ENCODE data around the gene LETMD1.

LETMD1 gene

GRCh38 chr12:51080136-51080535, 32.0 kb downstream of the LETMD1 start:
- no peak for DNase-seq (ENCODE audit: extremely low read depth, insufficient read length)
- Histone ChIP-seq H3K27me3 (replicated peaks; ENCODE audit: control insufficient read depth, insufficient read depth, low read length) (no peaks in the 10 kb centered on the region), H3K36me3 (ENCODE audit: control insufficient read depth, insufficient read depth, low read length) (no peaks in the 10 kb centered on the region), H3K4me3 (replicated peaks; ENCODE audit: low read depth, low read length) (no peak overlapping the region)
- TF ChIP-seq CTCF (IDR thresholded peaks at IDR 0.05; ENCODE audit: insufficient read depth, low read length, poor library complexity, severe bottlenecking), result no peak

GRCh38 chr12:51081421-51081820, 33.3 kb downstream of the LETMD1 start:
- TF ChIP-seq CTCF (IDR thresholded peaks at IDR 0.05; ENCODE audit: insufficient read depth, low read length, poor library complexity, severe bottlenecking), result no peak
- no peak overlapping the region for H3K4me3 ChIP-seq (replicated peaks; ENCODE audit: low read depth, low read length)
- DNase-seq (ENCODE audit: extremely low read depth, insufficient read length), result no peak
- H3K36me3 ChIP-seq (ENCODE audit: control insufficient read depth, insufficient read depth, low read length), result no peaks in the 10 kb centered on the region
- H3K27me3 ChIP-seq (replicated peaks; ENCODE audit: control insufficient read depth, insufficient read depth, low read length), result no peaks in the 10 kb centered on the region

GRCh38 chr12:51082561-51083125, 34.5 kb downstream of the LETMD1 start:
- no peak for DNase-seq (ENCODE audit: extremely low read depth, insufficient read length)
- no peak for TF ChIP-seq CTCF (IDR thresholded peaks at IDR 0.05; ENCODE audit: insufficient read depth, low read length, poor library complexity, severe bottlenecking)
- Histone ChIP-seq H3K4me3 (replicated peaks; ENCODE audit: low read depth, low read length) (peak overlapping the region; percentile 75), H3K27me3 (replicated peaks; ENCODE audit: control insufficient read depth, insufficient read depth, low read length) (no peaks in the 10 kb centered on the region), H3K36me3 (ENCODE audit: control insufficient read depth, insufficient read depth, low read length) (no peaks in the 10 kb centered on the region)

GRCh38 chr12:51083126-51083833, 35.2 kb downstream of the LETMD1 start, which contains the start of gene CSRNP2:
CSRNP2 (minus strand) TSS chr12:51083596; CDS start chr12:51076561, 7,035 bp downstream.
- no peaks in the 10 kb centered on the region for H3K27me3 ChIP-seq (replicated peaks; ENCODE audit: control insufficient read depth, insufficient read depth, low read length)
- TF ChIP-seq CTCF (IDR thresholded peaks at IDR 0.05; ENCODE audit: insufficient read depth, low read length, poor library complexity, severe bottlenecking), result peak; percentile 14
- no peaks in the 10 kb centered on the region for H3K36me3 ChIP-seq (ENCODE audit: control insufficient read depth, insufficient read depth, low read length)
- peak within 1 kb of the TSS; percentile 75 for H3K4me3 ChIP-seq (replicated peaks; ENCODE audit: low read depth, low read length)
- peak; percentile 94 for DNase-seq (ENCODE audit: extremely low read depth, insufficient read length)

GRCh38 chr12:51085757-51086156, 37.6 kb downstream of the LETMD1 start:
- no peak overlapping the region for H3K4me3 ChIP-seq (replicated peaks; ENCODE audit: low read depth, low read length)
- no peak for TF ChIP-seq CTCF (IDR thresholded peaks at IDR 0.05; ENCODE audit: insufficient read depth, low read length, poor library complexity, severe bottlenecking)
- DNase-seq (ENCODE audit: extremely low read depth, insufficient read length), result no peak
- peaks cover 4% of the 10 kb centered on the region; the same call in 1 of the 2 replicates for H3K36me3 ChIP-seq (ENCODE audit: control insufficient read depth, insufficient read depth, low read length)
- H3K27me3 ChIP-seq (replicated peaks; ENCODE audit: control insufficient read depth, insufficient read depth, low read length), result no peaks in the 10 kb centered on the region

Data from GM06990 (cell line).